Activated CD4-positive, alpha-beta T cell treated with anti-CD3 and anti-CD28 coated beads for 36 hours (primary cell): ENCODE data around the gene KPNA6. TPM values are rescaled to one million over a fixed set of nuclear protein-coding genes. Genes with fewer than 3 reads are reported as not detected.

Source experiments
- microRNA-seq: library from miRNA; unstranded; fragments of <30 nt; microRNA quantifications from one replicate; pipeline ENCODE4 v1.2.0, GENCODE V29; 2021; ENCODE audit warnings: borderline replicate concordance
- total RNA-seq, 2 experiments: library from RNA; stranded (reverse); gene quantifications; one replicate each; pipeline ENCODE4 v1.2.3, GENCODE V29; 2021

Gene KPNA6
- total RNA-seq, 2 experiments from 2014 or later, result 70.0 to 78.3 TPM

Small RNAs within 50 kb of the gene (microRNA-seq; reads per million reads assigned to microRNA genes)
- not detected for gene MIR5585

Other genes starting within 250 kb of the KPNA6 start
- 100 to 1,000 TPM; 279 to 314 TPM for gene PTP4A2, start 169.7 kb upstream of the KPNA6 start, total RNA-seq
- 100 to 1,000 TPM; 198 to 206 TPM for gene KHDRBS1, start 94.2 kb upstream of the KPNA6 start, total RNA-seq
- gene TMEM39B, start 35.1 kb upstream of the KPNA6 start, total RNA-seq, result 10 to 100 TPM; 25.2 to 29.8 TPM
- gene TXLNA, start 71.6 kb downstream of the KPNA6 start, total RNA-seq, result 10 to 100 TPM; 79.5 to 79.7 TPM
- 10 to 100 TPM; 13.0 to 19.3 TPM for gene CCDC28B, start 92.5 kb downstream of the KPNA6 start, total RNA-seq
- gene IQCC, start 97.6 kb downstream of the KPNA6 start, total RNA-seq, result 1 to 10 TPM; 4.4 to 5.0 TPM
- not detected for gene DCDC2B, start 101.0 kb downstream of the KPNA6 start, total RNA-seq
- gene TMEM234, start 114.3 kb downstream of the KPNA6 start, total RNA-seq, result 1 to 10 TPM; 7.3 to 8.2 TPM
- gene EIF3I, start 114.4 kb downstream of the KPNA6 start, total RNA-seq, result 100 to 1,000 TPM; 299 to 349 TPM
- gene FAM167B, start 139.2 kb downstream of the KPNA6 start, total RNA-seq, result under 1 TPM; 0.72 to 0.82 TPM
- 100 to 1,000 TPM; 179 to 220 TPM for gene LCK, start 143.2 kb downstream of the KPNA6 start, total RNA-seq
- gene HDAC1, start 184.0 kb downstream of the KPNA6 start, total RNA-seq, result 100 to 1,000 TPM; 132 to 146 TPM
- gene MARCKSL1, start 228.2 kb downstream of the KPNA6 start, total RNA-seq, result 10 to 100 TPM; 27.0 to 29.3 TPM